NCI-H2081 treated with DMSO at 0.1 percent for 48 hours (cell line): ENCODE measurements around the gene TIMM23B.
A peak's percentile ranks its signal among the peaks of the same experiment; 100 is the strongest.
"Not testable (repeated sequence)": the region's sequence is repeated elsewhere in the genome, so short reads cannot be mapped to it uniquely, and the experiment has no call there.

Experiments
- DNase-seq: peaks from one replicate; lab custom pipeline; 2025; lab: John Stamatoyannopoulos, UW

TIMM23B gene

GRCh38 chr10:49941447-49942338 is at the start of gene TIMM23B, which contains the start of gene PARG:
Gene TIMM23B, plus strand, starts transcription at chr10:49942053. Its CDS starts 142 bp downstream, at chr10:49942195.
Gene PARG, minus strand, starts transcription at chr10:49942027. Its CDS starts 302 bp downstream, at chr10:49941725.
- peak; percentile 10 for DNase-seq

- DNase-seq: not testable (repeated sequence)
These were observed 41.9 kb upstream of the TIMM23B start for GRCh38 chr10:49899999-49900398.

- not testable (repeated sequence) for DNase-seq
These were observed 41.4 kb upstream of the TIMM23B start for GRCh38 chr10:49900406-49900805.

- not testable (repeated sequence) for DNase-seq
These were observed 38.0 kb upstream of the TIMM23B start for GRCh38 chr10:49903829-49904228.

- not testable (repeated sequence) for DNase-seq
These were observed 33.4 kb upstream of the TIMM23B start for GRCh38 chr10:49908290-49909080.

GRCh38 chr10:49910295-49910694 is 31.6 kb upstream of the TIMM23B start:
- not testable (repeated sequence) for DNase-seq

GRCh38 chr10:49916451-49916850 is 25.4 kb upstream of the TIMM23B start:
- DNase-seq: not testable (repeated sequence)

GRCh38 chr10:49917927-49918326 is 23.9 kb upstream of the TIMM23B start:
- not testable (repeated sequence) for DNase-seq

GRCh38 chr10:49922041-49922440 is 19.8 kb upstream of the TIMM23B start:
- DNase-seq: not testable (repeated sequence)

GRCh38 chr10:49923572-49923971 is 18.3 kb upstream of the TIMM23B start:
- DNase-seq: not testable (repeated sequence)

- DNase-seq: not testable (repeated sequence)
These were observed 10.6 kb upstream of the TIMM23B start for GRCh38 chr10:49931276-49931675.

- DNase-seq: not testable (repeated sequence)
These were observed 9.7 kb upstream of the TIMM23B start for GRCh38 chr10:49931959-49932728.

GRCh38 chr10:49942339-49942705 is 469 bp downstream of the TIMM23B start:
- not testable (repeated sequence) for DNase-seq

- not testable (repeated sequence) for DNase-seq
These were observed 1.8 kb downstream of the TIMM23B start for GRCh38 chr10:49943607-49944006.

- DNase-seq: not testable (repeated sequence)
These were observed 6.3 kb downstream of the TIMM23B start for GRCh38 chr10:49948142-49948541.

- not testable (repeated sequence) for DNase-seq
These were observed 6.9 kb downstream of the TIMM23B start for GRCh38 chr10:49948737-49949136.

GRCh38 chr10:49952006-49952405 is 10.2 kb downstream of the TIMM23B start:
- DNase-seq: not testable (repeated sequence)

- DNase-seq: not testable (repeated sequence)
These were observed 11.3 kb downstream of the TIMM23B start for GRCh38 chr10:49953122-49953521.

- DNase-seq: not testable (repeated sequence)
These were observed 28.5 kb downstream of the TIMM23B start for GRCh38 chr10:49970331-49970857.

- not testable (repeated sequence) for DNase-seq
These were observed 29.6 kb downstream of the TIMM23B start for GRCh38 chr10:49971466-49971865.

- not testable (repeated sequence) for DNase-seq
These were observed 30.2 kb downstream of the TIMM23B start for GRCh38 chr10:49972094-49972493.
